ENCODE results near the gene GALM. TPM values are rescaled to one million over a fixed set of nuclear protein-coding genes. Genes with fewer than 3 reads are reported as not detected.
A peak's percentile ranks its signal among the peaks of the same experiment; 100 is the strongest.

GALM gene
- total and polyA plus RNA-seq, 2 of the 13 experiments (the other 11 are each of a cell fraction or from before 2014, with no cell fraction given) = 65.5 to 90.0 TPM

DNA sequence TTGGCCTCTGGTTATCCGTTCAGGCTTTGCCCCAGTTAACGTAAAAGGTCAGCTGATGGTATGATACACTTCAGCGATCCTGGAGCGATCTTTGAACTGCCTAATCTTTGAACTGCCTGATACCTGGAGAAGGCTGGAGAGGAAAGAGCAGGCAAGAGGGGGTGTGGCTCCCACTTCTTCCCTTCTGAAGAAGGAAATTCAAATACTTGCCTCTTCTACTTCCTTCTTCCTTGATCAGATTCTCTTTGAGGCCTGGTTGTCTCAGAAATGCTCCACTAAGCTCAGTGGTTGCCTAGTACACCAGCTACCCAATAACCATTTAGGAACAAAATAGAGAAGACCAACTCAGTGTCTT lies 619 bp downstream of the GALM start (continued):
- TF ChIP-seq, protein P1, sequence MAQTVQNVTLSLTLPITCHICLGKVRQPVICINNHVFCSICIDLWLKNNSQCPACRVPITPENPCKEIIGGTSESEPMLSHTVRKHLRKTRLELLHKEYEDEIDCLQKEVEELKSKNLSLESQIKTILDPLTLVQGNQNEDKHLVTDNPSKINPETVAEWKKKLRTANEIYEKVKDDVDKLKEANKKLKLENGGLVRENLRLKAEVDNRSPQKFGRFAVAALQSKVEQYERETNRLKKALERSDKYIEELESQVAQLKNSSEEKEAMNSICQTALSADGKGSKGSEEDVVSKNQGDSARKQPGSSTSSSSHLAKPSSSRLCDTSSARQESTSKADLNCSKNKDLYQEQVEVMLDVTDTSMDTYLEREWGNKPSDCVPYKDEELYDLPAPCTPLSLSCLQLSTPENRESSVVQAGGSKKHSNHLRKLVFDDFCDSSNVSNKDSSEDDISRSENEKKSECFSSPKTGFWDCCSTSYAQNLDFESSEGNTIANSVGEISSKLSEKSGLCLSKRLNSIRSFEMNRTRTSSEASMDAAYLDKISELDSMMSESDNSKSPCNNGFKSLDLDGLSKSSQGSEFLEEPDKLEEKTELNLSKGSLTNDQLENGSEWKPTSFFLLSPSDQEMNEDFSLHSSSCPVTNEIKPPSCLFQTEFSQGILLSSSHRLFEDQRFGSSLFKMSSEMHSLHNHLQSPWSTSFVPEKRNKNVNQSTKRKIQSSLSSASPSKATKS (CRISPR knock-in tag; IDR thresholded peaks at IDR 0.05) = no peak
- TF ChIP-seq, protein P2, sequence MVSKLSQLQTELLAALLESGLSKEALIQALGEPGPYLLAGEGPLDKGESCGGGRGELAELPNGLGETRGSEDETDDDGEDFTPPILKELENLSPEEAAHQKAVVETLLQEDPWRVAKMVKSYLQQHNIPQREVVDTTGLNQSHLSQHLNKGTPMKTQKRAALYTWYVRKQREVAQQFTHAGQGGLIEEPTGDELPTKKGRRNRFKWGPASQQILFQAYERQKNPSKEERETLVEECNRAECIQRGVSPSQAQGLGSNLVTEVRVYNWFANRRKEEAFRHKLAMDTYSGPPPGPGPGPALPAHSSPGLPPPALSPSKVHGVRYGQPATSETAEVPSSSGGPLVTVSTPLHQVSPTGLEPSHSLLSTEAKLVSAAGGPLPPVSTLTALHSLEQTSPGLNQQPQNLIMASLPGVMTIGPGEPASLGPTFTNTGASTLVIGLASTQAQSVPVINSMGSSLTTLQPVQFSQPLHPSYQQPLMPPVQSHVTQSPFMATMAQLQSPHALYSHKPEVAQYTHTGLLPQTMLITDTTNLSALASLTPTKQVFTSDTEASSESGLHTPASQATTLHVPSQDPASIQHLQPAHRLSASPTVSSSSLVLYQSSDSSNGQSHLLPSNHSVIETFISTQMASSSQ (IDR thresholded peaks at IDR 0.05; ENCODE audit: low read depth) = 0 out of 2 replicates have a peak, but pooled peaks have one; percentile 26
- TF ChIP-seq, protein P2 (CRISPR knock-in tag; IDR thresholded peaks at IDR 0.05; ENCODE audit: borderline replicate concordance) = no peak
- TF ChIP-seq FOXO1 (CRISPR knock-in tag; IDR thresholded peaks at IDR 0.05) = peak; percentile 34; the same call in 1 of the 2 replicates
- TF ChIP-seq GATAD2A (CRISPR knock-in tag; IDR thresholded peaks at IDR 0.05) = 0 out of 2 replicates have a peak, but pooled peaks have one; percentile 5
- TF ChIP-seq DR1 (CRISPR knock-in tag; IDR thresholded peaks at IDR 0.05) = 0 out of 2 replicates have a peak, but pooled peaks have one; percentile 13
- no peak for TF ChIP-seq ISL2 (CRISPR knock-in tag; IDR thresholded peaks at IDR 0.05)
- TF ChIP-seq, protein P3, sequence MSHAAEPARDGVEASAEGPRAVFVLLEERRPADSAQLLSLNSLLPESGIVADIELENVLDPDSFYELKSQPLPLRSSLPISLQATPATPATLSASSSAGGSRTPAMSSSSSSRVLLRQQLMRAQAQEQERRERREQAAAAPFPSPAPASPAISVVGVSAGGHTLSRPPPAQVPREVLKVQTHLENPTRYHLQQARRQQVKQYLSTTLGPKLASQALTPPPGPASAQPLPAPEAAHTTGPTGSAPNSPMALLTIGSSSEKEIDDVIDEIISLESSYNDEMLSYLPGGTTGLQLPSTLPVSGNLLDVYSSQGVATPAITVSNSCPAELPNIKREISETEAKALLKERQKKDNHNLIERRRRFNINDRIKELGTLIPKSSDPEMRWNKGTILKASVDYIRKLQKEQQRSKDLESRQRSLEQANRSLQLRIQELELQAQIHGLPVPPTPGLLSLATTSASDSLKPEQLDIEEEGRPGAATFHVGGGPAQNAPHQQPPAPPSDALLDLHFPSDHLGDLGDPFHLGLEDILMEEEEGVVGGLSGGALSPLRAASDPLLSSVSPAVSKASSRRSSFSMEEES (CRISPR knock-in tag; IDR thresholded peaks at IDR 0.05) = peak; percentile 45; the same call in 1 of the 2 replicates
- TF ChIP-seq ARNT2 (CRISPR knock-in tag; IDR thresholded peaks at IDR 0.05; ENCODE audit: low read depth) = peak; percentile 8; the same call in 1 of the 2 replicates
- no peak for TF ChIP-seq SOX13 (IDR thresholded peaks at IDR 0.05)
- peak in 1 of 2 experiments; percentile 29; a peak in 1 of 4 replicates for TF ChIP-seq SOX13 (CRISPR knock-in tag; conservative IDR thresholded peaks at IDR 0.05 in 1 of 2, IDR thresholded peaks at IDR 0.05 in 1 of 2)
- 0 out of 2 replicates have a peak, but pooled peaks have one; percentile 13 for TF ChIP-seq ZNF772 (CRISPR knock-in tag; IDR thresholded peaks at IDR 0.05)
- 0 out of 2 replicates have a peak, but pooled peaks have one; percentile 1 for TF ChIP-seq ZSCAN30 (CRISPR knock-in tag; IDR thresholded peaks at IDR 0.05)
- TF ChIP-seq, protein P4, sequence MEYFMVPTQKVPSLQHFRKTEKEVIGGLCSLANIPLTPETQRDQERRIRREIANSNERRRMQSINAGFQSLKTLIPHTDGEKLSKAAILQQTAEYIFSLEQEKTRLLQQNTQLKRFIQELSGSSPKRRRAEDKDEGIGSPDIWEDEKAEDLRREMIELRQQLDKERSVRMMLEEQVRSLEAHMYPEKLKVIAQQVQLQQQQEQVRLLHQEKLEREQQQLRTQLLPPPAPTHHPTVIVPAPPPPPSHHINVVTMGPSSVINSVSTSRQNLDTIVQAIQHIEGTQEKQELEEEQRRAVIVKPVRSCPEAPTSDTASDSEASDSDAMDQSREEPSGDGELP (IDR thresholded peaks at IDR 0.05; ENCODE audit: borderline replicate concordance, low read depth) = peak; percentile 87
- peak; percentile 93 for TF ChIP-seq HNF4A (CRISPR knock-in tag; IDR thresholded peaks at IDR 0.05)
- peak; percentile 4; the same call in 1 of the 2 replicates for TF ChIP-seq KMT2B (CRISPR knock-in tag; IDR thresholded peaks at IDR 0.05)
- TF ChIP-seq, protein P5, sequence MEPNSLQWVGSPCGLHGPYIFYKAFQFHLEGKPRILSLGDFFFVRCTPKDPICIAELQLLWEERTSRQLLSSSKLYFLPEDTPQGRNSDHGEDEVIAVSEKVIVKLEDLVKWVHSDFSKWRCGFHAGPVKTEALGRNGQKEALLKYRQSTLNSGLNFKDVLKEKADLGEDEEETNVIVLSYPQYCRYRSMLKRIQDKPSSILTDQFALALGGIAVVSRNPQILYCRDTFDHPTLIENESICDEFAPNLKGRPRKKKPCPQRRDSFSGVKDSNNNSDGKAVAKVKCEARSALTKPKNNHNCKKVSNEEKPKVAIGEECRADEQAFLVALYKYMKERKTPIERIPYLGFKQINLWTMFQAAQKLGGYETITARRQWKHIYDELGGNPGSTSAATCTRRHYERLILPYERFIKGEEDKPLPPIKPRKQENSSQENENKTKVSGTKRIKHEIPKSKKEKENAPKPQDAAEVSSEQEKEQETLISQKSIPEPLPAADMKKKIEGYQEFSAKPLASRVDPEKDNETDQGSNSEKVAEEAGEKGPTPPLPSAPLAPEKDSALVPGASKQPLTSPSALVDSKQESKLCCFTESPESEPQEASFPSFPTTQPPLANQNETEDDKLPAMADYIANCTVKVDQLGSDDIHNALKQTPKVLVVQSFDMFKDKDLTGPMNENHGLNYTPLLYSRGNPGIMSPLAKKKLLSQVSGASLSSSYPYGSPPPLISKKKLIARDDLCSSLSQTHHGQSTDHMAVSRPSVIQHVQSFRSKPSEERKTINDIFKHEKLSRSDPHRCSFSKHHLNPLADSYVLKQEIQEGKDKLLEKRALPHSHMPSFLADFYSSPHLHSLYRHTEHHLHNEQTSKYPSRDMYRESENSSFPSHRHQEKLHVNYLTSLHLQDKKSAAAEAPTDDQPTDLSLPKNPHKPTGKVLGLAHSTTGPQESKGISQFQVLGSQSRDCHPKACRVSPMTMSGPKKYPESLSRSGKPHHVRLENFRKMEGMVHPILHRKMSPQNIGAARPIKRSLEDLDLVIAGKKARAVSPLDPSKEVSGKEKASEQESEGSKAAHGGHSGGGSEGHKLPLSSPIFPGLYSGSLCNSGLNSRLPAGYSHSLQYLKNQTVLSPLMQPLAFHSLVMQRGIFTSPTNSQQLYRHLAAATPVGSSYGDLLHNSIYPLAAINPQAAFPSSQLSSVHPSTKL (CRISPR knock-in tag; IDR thresholded peaks at IDR 0.05) = peak; percentile 56
- TF ChIP-seq RAD21 (CRISPR knock-in tag; IDR thresholded peaks at IDR 0.05) = no peak

Measured in HepG2 (cell line).